ENCODE measurements around the gene MMP15. TPM values are rescaled to one million over a fixed set of nuclear protein-coding genes. Genes with fewer than 3 reads are reported as not detected.

MMP15 gene
- polyA plus RNA-seq, 1 of the 3 experiments (the other 2 are of a cell fraction) = 3.1 TPM

- no peak for TF ChIP-seq YY1 (IDR thresholded peaks at IDR 0.05; ENCODE audit: low read depth)
- TF ChIP-seq, protein P1, sequence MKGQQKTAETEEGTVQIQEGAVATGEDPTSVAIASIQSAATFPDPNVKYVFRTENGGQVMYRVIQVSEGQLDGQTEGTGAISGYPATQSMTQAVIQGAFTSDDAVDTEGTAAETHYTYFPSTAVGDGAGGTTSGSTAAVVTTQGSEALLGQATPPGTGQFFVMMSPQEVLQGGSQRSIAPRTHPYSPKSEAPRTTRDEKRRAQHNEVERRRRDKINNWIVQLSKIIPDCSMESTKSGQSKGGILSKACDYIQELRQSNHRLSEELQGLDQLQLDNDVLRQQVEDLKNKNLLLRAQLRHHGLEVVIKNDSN (IDR thresholded peaks at IDR 0.05; ENCODE audit: borderline replicate concordance, low read depth) = no peak
Observed at GRCh38 chr16:58026705-58027160, 1.2 kb downstream of the MMP15 start (continued).

- Histone ChIP-seq H3K27ac (ENCODE audit: low read depth in 2 of 2, low read length in 1 of 2) (no peak overlapping the region), H3K36me3 (replicated peaks in 1 of 2; ENCODE audit: control insufficient read depth in 1 of 2, insufficient read depth in 2 of 2, low read length in 1 of 2) (no peaks in the 10 kb centered on the region), H3K79me2 (ENCODE audit: insufficient read depth) (no peaks in the 10 kb centered on the region), H3K4me1 (ENCODE audit: control insufficient read depth in 1 of 2, insufficient read depth in 2 of 2, low read depth in 1 of 2, low read length in 1 of 2) (peaks cover 9 to 57% of the 10 kb centered on the region in 2 experiments), H3K27me3 (ENCODE audit: insufficient read depth) (peaks cover 13% of the 10 kb centered on the region), H3F3A (replicated peaks; ENCODE audit: insufficient read depth) (peaks cover 2% of the 10 kb centered on the region), H3K4me2 (peak overlapping the region; percentile 94), H3K9me2 (no peaks in the 10 kb centered on the region), H3K9ac (no peak overlapping the region), H2AFZ (ENCODE audit: low read depth) (no peak overlapping the region), H3K4me3 (ENCODE audit: low read depth in 2 of 2, low read length in 1 of 2) (peak overlapping the region in 1 of 2 experiments; percentile 64; a peak in 3 of 4 replicates), H3K9me3 (no peaks in the 10 kb centered on the region), H4K20me1 (ENCODE audit: insufficient read depth) (no peaks in the 10 kb centered on the region)
- 61% methylated on average over 7 of the region's 43 CpGs for WGBS (ENCODE audit: low lambda C conversion rate)
- TF ChIP-seq RXRA (IDR thresholded peaks at IDR 0.05; ENCODE audit: borderline replicate concordance, low read depth) = no peak
- TF ChIP-seq FOXJ3 (CRISPR knock-in tag; IDR thresholded peaks at IDR 0.05) = no peak
- TF ChIP-seq CHD2 (IDR thresholded peaks at IDR 0.05; ENCODE audit: low read length, partially characterized antibody) = no peak
- TF ChIP-seq GABPA (IDR thresholded peaks at IDR 0.05; ENCODE audit: low read depth) = no peak
- no peak for TF ChIP-seq JUND (IDR thresholded peaks at IDR 0.05)
- TF ChIP-seq, protein P2, sequence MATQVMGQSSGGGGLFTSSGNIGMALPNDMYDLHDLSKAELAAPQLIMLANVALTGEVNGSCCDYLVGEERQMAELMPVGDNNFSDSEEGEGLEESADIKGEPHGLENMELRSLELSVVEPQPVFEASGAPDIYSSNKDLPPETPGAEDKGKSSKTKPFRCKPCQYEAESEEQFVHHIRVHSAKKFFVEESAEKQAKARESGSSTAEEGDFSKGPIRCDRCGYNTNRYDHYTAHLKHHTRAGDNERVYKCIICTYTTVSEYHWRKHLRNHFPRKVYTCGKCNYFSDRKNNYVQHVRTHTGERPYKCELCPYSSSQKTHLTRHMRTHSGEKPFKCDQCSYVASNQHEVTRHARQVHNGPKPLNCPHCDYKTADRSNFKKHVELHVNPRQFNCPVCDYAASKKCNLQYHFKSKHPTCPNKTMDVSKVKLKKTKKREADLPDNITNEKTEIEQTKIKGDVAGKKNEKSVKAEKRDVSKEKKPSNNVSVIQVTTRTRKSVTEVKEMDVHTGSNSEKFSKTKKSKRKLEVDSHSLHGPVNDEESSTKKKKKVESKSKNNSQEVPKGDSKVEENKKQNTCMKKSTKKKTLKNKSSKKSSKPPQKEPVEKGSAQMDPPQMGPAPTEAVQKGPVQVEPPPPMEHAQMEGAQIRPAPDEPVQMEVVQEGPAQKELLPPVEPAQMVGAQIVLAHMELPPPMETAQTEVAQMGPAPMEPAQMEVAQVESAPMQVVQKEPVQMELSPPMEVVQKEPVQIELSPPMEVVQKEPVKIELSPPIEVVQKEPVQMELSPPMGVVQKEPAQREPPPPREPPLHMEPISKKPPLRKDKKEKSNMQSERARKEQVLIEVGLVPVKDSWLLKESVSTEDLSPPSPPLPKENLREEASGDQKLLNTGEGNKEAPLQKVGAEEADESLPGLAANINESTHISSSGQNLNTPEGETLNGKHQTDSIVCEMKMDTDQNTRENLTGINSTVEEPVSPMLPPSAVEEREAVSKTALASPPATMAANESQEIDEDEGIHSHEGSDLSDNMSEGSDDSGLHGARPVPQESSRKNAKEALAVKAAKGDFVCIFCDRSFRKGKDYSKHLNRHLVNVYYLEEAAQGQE (IDR thresholded peaks at IDR 0.05; ENCODE audit: low read depth, low read length) = no peak
- TF ChIP-seq YY1 (IDR thresholded peaks at IDR 0.05; ENCODE audit: low read depth) = no peak
- TF ChIP-seq, protein P3, sequence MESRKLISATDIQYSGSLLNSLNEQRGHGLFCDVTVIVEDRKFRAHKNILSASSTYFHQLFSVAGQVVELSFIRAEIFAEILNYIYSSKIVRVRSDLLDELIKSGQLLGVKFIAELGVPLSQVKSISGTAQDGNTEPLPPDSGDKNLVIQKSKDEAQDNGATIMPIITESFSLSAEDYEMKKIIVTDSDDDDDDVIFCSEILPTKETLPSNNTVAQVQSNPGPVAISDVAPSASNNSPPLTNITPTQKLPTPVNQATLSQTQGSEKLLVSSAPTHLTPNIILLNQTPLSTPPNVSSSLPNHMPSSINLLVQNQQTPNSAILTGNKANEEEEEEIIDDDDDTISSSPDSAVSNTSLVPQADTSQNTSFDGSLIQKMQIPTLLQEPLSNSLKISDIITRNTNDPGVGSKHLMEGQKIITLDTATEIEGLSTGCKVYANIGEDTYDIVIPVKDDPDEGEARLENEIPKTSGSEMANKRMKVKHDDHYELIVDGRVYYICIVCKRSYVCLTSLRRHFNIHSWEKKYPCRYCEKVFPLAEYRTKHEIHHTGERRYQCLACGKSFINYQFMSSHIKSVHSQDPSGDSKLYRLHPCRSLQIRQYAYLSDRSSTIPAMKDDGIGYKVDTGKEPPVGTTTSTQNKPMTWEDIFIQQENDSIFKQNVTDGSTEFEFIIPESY (IDR thresholded peaks at IDR 0.05; ENCODE audit: borderline replicate concordance, low read depth) = no peak
- TF ChIP-seq, protein P4, sequence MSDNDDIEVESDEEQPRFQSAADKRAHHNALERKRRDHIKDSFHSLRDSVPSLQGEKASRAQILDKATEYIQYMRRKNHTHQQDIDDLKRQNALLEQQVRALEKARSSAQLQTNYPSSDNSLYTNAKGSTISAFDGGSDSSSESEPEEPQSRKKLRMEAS (IDR thresholded peaks at IDR 0.05; ENCODE audit: low read depth) = no peak
- no peak for TF ChIP-seq POLR2AphosphoS5 (IDR thresholded peaks at IDR 0.05; ENCODE audit: low read depth, low read length)
- no peak for TF ChIP-seq MXI1 (IDR thresholded peaks at IDR 0.05; ENCODE audit: low read depth, low read length)
- no peak for TF ChIP-seq FOSL2 (IDR thresholded peaks at IDR 0.05; ENCODE audit: borderline replicate concordance, low read depth)
- no peak for TF ChIP-seq USF2 (IDR thresholded peaks at IDR 0.05; ENCODE audit: borderline replicate concordance, low read depth, low read length)
- no peak for TF ChIP-seq TAF1 (IDR thresholded peaks at IDR 0.05; ENCODE audit: borderline replicate concordance, low read depth, low read length)
- no peak for TF ChIP-seq SMC3 (IDR thresholded peaks at IDR 0.05; ENCODE audit: low read depth, low read length)
- TF ChIP-seq, protein P5, sequence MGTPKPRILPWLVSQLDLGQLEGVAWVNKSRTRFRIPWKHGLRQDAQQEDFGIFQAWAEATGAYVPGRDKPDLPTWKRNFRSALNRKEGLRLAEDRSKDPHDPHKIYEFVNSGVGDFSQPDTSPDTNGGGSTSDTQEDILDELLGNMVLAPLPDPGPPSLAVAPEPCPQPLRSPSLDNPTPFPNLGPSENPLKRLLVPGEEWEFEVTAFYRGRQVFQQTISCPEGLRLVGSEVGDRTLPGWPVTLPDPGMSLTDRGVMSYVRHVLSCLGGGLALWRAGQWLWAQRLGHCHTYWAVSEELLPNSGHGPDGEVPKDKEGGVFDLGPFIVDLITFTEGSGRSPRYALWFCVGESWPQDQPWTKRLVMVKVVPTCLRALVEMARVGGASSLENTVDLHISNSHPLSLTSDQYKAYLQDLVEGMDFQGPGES (IDR thresholded peaks at IDR 0.05; ENCODE audit: low read depth, low read length) = no peak
- TF ChIP-seq RCOR1 (IDR thresholded peaks at IDR 0.05; ENCODE audit: low read length) = no peak
- TF ChIP-seq MEF2A (IDR thresholded peaks at IDR 0.05; ENCODE audit: borderline replicate concordance, low read depth) = no peak
- peak; percentile 63 for DNase-seq
- POLR2A ChIA-PET = interaction anchor here (1.7 to 2.9 kb wide), 2 partner anchors 94 to 102 kb away, joined by 7 to 24 read pairs; partner anchors contain the start of gene CFAP20
- CTCF ChIA-PET = interaction anchor here (0.6 to 7.4 kb wide), 9 partner anchors 11 to 494 kb away, joined by 3 to 91 read pairs (median 3); partner anchors contain the start of gene CFAP20
Observed at GRCh38 chr16:58027161-58027915, 1.8 kb downstream of the MMP15 start.
